Activated CD4-positive, alpha-beta T cell treated with anti-CD3 and anti-CD28 coated beads, Interleukin-2, amount 50 U/mL, for 16 hours (primary cell): ENCODE results near the gene RBMS3.
"Not testable (repeated sequence)": the region's sequence is repeated elsewhere in the genome, so short reads cannot be mapped to it uniquely, and the experiment has no call there.

Source experiments
- DNase-seq: peaks from one replicate; pipeline ENCODE4 v3.0.0-alpha.2; 2020

RBMS3 gene

DNA sequence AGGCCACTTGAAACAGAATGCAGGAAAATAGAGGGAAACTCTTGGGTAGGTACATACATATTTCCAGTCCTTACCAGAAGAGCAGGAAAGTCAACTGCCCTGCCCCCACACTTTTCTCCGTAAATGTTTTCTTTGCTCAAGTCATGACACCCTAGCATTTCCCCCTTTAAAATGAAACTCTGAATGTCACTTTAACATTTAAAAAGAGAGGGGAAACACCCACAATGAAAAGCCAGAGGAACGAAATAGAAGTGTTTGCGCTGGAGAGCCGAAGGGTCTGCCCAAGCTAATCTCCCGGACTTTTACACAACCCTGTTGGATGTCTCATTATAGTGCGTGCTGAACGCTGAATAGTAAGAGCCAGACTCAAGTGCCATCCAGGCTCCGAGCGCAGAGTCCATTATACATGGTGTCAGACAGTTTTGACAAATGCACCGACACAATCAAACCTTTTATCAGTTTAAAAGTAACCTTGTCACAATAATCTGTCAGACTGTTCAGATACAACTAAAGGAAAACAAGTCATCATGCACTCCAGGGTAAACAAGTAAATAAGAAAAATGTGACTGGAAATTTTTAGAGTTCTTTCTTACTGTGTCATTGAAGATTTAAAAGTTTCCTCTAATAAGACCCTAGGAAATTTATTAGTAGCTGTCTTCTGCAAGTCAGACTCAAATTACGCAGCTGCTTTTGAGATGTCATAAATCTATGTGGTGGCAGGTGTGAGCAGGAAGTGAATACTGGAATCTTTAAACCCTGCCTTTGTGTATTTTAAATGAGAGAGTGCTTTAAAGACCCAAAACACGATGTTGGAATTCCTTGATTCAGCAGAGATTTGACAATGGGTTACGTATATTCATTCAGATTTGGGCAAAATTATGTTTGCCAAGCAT, 159.8 kb downstream of the RBMS3 start:
- DNase-seq: no peak

DNA sequence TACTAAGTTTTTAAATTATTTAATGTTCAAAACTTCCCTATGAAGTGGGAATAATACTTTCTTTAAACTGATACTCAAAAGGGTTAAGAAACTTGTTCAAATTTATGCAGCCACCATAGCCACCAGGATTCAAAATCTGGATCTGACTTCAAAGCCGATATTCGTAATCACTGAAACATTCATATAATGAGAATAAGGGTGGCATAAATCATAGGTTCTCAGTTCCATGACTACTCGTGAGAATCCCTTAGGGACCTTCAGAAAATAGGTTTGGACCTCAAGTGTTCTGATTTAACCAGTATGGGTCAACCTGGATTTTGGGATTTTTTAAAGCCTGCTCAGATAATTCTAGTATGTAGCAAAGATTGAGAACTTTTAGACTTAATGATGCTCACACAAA, 160.6 kb downstream of the RBMS3 start:
- DNase-seq: no peak

DNA sequence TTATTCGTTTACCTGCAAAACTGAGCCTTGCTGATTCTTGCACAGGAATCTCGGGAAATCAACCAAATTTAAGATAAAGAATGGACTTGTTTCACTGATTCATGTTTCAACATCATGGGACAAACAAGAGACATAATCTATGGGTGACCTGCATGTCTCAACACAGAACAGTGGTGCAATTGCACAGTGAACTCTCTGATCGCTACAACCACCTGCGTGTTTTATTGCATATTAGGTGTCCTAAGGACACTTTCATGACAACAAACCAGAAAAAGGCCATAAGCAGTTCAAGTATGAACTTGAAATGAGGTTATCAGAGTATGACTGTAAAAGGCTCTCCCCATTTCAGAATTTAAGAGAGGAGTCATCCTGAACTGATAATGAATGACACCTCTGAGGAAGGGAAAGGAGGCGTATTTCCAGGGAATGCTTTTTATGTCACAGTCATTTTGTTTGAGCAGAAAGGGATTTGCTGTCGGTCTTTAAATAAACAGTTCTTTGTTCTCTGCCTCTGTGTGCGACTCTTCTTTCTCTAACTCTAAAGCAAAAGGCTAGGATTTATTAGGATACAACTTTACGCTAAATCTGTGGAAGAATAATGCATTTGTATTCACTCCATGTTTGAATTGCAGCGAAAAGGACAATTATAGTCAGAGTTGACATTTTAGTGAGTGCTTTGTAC, 167.2 kb downstream of the RBMS3 start:
- DNase-seq: no peak

DNA sequence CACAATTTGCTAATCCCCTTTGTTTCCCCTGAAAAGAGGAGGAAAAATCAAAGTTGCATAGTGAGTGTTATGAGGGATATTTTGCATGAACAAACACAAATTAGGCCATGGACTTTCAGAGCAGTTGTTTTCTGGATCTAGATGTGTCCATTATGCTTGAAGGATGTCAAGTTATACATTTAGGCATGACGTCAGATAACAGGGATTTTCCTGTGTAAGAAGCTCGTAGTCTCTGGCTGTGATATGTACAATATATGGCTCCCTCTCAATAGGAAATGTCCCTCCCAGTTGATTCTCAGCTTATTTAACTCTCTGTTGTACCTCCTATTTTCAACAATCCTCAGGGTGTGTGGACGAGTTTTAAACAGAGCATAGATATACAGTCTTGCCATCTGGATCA, 171.0 kb downstream of the RBMS3 start:
- no peak for DNase-seq

DNA sequence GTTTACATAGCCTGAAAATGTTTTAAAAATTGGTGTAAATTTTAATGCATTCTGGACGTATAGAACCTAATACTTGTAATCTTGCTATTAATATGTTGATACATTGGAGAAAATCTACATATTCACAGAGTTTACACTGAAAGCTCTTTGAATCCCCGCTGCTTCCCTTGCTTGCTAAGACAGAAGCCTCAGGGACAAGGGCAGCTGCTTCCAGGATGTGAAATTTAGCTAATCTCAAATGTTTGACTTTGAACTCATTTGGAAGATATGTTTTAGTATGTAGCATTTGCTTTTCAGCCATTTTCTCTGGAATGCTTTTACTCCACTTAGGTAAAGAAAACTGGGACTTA, 172.0 kb downstream of the RBMS3 start:
- no peak for DNase-seq

DNA sequence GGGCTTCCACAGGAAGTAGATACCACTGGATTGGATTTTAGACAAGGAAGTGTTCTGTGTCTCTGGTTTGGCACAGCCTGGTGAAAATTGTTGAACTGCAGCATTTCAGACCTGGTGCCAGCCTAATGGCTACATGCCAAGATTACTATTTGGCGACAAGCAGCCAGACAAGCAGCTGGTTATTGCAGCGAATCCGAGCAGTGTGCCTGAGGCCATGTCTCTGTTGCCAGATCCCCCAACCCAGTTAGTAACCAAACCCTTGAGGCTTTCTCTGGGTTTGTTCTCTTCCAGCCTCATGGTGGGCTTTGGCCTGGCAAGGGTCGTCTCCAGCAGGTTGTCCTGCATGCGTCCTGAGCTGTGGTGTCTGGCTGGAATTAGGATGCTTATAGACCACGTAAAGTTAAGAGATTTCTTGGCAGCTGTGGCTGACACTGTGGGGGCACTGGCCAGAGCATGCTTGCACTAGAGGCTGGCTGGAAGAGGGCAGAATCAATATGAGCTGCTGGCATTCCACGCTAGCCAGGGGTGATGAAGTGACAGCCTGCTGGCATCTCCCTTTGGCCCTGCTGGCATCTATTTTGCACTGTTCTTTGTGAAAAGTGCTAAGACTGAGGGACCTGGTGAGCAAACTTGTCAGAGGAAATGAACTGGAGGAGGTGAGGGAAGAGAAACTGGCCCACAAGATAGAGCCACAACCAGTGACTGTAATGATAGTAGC, 172.6 kb downstream of the RBMS3 start:
- no peak for DNase-seq

DNA sequence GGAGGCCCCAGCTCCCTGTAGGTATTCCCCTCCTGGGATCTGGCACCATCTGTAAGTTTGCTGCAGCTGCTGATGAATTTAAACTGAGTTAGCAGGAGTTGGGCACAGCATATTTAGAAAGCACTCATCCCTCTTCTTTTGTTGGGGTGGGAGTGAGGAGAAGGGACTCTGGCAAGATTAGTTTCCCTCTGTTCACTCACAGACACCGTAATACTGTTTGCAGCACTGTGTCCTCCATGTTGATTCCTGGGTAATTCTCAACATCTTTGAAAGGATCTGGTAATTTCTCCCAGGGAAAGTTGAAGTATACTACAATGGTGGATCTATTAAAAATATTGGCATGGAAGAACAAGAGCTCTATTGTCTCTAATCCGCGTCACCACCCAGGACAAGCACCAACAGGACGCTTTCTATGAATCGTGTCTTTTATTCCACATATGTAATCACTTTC, 173.3 kb downstream of the RBMS3 start:
- DNase-seq: no peak

DNA sequence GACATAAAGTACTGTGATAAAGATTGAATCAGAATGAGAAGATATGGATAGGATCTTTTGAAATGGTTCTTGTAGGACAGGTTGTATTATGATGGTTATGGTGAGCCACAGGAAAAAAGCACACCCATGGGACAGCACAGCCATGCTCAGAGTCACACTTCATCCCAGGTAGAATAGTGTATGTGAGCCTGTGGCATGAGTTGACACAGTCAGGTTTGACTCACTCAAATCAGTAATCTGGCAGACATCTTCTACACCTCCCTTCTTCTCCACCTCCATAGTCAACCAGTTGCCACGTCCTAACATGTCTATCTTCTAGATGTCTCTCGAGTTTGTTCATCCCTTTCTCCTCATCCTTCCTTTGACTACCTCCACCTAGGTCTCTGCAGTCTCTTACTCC, 176.0 kb downstream of the RBMS3 start:
- no peak for DNase-seq

DNA sequence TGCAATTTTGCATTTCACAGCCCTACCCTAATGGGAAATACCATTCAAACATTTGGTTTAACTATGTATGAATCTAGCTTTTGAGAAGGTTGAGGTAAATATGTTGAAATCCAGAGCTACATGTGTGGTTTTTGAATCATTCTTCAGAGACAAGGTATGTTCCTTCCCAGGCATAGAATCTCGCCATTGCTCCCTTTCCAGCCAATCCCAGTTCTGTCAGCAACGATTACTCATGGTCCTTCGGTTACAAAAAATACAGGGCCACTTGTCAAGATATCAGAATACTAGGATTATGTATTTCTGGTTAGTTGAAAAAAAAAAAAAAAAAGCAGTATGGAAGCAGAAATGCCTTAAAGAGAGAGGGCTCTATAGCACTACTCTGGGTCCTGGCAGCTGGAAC, 182.4 kb downstream of the RBMS3 start:
- DNase-seq: no peak

DNA sequence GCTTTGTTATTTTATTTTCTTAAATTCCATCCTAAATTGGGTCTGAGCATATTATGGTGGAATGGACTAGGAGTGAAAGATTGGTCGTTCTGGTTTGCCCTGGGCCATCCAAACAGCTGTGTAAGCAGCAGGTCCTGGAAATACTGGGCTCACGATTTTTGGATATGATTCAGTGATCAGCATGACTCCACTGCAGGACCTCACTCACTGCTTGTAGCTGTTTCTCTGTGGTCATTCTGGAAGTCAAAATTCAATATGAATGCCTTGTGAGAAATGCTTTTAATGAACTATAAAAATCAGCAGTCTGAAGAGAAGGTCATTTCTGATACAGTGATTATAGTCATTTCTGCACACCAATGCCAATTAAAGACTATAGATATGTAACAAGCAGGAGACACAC, 185.0 kb downstream of the RBMS3 start:
- DNase-seq: no peak

DNA sequence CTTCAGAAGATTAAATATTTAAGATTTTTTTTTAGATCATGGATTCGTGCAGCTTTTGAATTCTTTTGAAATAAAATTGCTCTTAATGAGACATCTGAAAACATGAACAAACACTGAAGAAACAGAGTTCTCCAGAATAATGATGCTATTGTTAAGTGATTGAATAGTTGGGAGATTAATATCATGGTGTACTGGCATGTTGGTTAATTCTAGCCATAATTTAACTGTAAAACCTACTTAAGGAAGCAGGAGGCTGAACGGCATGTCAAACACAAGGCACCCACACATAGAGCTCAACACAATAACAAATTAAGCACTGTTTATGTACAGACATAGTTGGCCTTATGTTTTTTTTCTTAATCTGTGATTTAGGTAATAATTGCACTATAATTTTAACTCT, 185.6 kb downstream of the RBMS3 start:
- DNase-seq: no peak

DNA sequence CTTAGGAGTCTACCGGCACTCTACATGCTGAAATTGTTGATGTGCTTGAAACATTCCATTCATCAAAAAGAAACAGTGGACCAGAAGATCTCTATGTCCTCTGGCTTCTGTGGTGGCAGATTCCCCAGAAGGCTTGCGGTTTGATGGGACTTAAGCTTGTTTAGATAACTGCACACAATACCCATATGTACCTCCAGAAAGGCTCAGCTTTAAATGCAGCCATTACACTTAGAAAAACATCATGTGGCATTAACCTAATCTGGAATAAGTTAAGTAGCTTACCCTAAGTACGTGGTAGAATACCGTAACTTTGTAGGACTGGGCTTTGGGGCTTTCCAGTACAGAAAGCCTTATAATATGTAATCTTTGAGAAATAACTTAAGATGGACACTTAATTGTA, 187.3 kb downstream of the RBMS3 start:
- no peak for DNase-seq

DNA sequence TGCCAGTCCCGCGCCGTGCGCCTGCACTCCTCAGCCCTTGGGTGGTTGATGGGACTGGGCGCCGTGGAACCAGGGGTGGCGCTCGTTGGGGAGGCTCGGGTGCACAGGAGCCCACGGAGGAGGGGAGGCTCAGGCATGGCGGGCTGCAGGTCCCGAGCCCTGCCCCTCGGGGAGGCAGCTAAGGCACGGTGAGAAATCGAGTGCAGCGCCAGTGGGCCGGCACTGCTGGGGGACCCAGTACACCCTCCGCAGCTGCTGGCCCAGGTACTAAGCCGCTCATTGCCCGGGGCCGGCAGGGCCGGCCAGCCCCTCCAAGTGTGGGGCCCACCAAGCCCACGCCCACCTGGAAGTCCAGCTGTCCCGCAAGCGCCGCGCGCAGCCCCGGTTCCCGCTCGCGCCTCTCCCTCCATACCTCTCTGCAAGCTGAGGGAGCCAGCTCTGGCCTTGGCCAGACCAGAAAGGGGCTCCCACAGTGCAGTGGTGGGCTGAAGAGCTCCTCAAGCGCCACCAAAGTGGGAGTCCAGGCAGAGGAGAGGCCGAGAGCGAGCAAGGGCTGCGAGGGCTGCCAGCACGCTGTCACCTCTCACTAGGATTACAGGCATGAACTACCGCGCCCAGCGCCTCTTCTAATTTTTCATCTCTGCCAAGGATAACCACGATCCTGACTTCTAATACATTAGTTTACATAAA, 192.8 kb downstream of the RBMS3 start:
- not testable (repeated sequence) for DNase-seq

DNA sequence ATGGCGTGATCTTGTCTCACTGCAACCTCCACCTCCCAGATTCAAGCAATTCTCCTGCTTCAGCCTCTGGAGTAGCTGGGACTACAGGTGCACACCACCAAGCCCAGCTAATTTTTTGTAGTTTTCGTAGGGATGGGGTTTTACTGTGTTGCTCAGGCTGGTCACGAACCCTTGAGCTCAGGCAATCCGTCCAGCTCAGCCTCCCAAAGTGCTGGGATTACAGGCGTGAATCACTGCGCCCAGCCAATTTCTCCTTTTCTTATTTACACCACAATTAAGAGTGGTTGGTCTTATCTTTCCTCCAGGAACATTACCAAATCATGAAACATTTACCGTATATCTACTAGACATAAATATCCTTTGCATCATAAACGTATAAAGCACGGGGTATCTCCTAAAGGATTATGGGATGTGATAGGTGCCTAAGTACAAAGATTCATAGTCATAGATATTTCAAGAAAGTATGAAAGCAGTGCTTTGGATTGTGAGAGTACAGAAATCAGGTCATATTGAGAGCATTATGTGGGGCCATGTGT, 194.5 kb downstream of the RBMS3 start:
- no peak for DNase-seq

DNA sequence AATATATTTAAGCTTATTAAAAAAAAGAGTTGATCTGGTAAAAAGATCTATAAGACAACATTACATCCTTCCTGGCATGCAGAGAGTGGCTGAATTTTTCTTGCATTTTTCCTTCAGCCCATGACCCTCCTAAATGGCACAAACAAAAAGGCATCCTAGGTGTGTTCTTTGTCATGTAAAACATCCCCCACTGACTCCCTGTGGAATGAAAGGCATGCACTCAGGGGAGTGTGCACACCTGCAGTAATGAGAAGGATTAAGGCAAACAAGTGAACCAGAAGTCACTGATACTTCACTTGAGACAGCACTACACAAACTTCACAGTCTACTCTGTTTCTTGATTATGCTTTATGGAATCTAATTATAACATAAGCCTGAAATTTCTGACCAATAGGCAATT, 195.0 kb downstream of the RBMS3 start:
- no peak for DNase-seq

DNA sequence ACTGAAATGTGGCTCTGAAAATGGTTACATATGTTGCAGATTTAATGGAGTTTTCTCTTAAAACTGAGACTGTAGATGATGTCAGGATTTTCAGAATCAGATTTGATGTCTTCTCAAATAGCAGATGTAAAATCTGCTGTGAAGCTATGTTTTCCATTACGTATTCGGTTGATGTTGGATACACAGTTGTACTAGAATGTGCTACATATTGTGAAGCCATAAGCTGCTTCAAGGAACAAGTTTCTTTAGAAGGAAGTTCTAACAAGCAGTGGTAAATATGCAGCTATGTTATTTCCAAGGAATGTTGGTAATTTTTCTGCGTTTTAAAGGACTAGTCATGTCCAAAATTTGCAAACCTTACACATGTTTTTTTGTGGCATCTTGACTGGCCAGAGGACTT, 197.7 kb downstream of the RBMS3 start:
- DNase-seq: no peak

DNA sequence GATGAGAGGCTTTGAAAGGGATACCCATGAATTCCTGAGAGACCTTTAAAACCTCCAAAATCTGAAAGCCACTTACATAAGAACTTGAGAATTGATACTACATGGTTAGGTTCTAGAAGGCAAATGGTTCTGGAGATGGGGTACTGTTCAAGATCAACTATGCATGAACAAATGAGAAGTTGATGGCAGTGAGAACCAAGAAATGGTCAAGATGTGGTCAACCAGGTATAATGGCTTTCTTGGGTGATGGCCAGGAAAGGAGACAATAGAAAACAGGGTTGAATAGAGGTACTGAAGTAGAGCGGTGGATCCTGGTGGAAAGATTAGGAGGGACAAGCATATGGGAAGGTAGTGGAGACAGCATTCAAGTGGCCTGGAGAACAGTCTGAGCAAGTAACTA, 200.4 kb downstream of the RBMS3 start:
- no peak for DNase-seq

DNA sequence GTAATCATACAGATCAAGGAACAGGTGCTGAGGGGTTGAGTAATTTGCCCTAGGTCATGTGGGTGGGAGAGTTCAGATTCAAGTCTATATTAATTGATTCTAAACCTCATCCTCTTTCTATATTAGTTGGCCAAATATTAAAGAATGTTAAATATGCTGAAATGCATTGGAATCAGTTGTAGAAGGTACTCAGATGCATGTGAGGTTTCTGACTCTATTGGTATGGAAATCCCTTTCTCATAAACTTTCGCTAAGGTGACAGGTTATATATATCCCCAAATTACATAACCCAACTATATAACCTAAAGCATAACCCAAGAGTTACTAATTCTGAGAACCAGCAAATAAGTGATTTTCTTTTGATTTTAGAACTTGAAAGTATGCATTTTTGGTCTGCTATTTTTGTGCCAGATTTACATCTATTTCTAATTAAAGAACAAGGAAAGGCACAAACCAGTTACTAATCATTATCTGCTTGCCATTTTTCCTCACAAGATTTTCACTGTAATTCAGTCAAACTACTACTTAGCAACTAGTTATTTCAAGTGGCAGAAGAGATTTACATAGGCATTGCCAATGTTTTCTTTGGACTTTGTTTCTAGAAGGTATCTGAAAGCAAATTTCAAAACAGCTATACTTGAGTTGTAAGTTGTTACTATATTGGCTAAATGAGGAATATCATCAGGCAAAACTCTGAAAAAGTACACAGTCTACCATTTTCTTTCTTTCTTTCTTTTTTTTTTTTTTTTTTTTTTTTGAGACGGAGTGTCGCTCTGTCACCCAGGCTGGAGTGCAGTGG, 201.3 kb downstream of the RBMS3 start:
- no peak for DNase-seq

DNA sequence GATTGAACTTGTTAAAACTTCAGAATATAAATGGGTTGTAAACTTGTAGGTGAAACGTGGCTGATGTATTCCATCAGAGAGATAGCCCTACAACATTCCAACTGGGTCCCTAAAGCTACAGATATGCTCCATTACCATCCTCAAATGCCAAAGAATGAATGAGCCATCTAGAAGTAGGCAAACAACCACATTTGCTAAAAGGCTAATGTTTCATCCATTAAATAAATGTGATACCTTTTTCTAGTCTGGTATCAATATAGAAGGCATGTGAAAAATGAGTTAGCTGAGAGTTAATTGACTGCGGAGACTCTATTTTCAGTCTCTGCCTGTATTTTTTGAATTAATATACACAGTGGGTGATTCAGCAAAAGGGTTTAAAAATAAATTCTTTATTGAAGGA, 203.8 kb downstream of the RBMS3 start:
- no peak for DNase-seq

DNA sequence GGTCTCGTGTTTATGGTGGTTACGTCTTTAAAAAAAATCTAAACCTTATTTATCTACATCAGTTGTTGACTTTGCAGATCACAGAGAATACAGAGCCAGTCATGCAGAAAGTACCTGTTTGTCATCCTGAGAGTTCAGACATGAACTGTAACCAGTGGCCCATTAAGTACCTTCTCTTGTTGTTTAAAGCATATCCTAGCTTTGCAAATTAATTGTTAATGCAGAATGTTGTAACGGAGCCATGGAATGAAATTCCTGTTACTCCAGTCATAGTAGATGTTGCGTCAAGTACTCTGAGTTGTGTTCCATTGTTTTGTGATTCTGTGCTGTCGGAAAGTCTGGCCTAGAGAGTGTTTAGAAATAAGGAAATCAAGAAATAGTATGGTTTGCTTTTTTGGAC, 205.2 kb downstream of the RBMS3 start:
- no peak for DNase-seq

DNA sequence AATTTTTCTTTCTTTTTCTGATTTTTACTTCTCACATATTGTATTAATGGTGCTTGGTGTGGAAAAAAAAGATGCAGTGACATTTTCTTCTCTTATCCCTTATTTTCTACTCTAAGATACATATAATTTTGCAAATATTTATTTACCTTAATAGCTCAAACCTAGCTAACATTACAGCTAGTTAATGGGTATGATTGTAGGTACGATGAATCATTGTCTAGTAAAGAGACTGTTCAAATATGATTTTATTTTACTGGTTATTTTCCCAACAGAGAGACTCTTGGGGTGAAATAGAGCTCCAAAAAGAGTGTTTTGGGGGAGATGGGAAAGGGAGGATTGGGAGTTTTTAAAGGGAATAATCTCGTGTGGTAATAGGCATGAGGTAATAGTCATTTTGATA, 206.0 kb downstream of the RBMS3 start:
- DNase-seq: no peak

DNA sequence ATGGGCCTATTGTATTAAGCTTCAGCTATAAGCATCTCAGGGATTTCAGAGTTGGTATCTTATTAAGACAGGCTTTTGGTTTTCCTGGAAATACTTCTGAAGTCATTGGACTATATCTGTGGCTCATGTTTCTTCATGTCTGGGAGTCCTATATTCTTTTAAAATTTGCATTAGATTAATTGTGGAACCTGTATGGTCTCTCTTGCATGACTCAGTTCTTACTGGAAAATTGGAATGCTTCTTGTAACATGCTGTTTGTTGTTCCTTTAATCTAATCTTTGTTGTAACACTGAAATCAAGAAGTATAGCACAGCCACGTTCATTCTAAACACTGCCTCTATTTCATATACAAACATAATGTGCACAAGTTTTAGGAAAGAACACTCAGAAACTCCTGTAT, 208.1 kb downstream of the RBMS3 start:
- DNase-seq: no peak
